ENCODE results near the gene LPAR1.

Gene LPAR1

DNA sequence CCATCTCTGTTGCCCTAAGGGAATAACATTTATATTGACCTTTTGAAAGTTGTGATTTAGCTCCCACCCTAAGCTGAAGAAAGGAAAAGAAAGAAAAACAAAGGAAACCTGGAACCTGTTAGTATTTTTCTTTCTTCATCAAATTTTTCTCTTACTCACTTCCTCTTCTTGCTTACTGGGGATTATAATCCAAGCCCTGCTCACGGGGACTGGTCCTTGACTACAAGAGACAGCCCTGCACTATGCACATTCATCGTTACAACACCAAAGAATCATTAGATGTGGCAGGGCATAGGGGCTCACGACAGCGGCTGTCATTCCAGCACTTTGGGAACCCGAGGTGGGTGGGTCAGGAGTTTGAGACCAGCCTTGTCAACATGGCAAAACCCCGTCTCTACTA is 37.8 kb upstream of the LPAR1 start:
- Histone ChIP-seq H3K36me3 (replicated peaks; ENCODE audit: insufficient read depth, low read length) (no peaks in the 10 kb centered on the region), H3K4me3 (ENCODE audit: low read length) (no peak overlapping the region), H3K4me1 (ENCODE audit: low read length) (no peaks in the 10 kb centered on the region), H3K4me2 (ENCODE audit: low read depth, low read length) (no peak overlapping the region), H3K9me2 (replicated peaks; ENCODE audit: insufficient read depth, low read length) (no peaks in the 10 kb centered on the region), H4K20me1 (ENCODE audit: insufficient read depth, low read length) (no peaks in the 10 kb centered on the region), H3K27me3 (replicated peaks; ENCODE audit: insufficient read depth, low read length) (no peaks in the 10 kb centered on the region), H3K9me3 (replicated peaks; ENCODE audit: insufficient read depth, low read length) (no peaks in the 10 kb centered on the region), H3K9ac (ENCODE audit: low read length) (no peak overlapping the region), H2AFZ (ENCODE audit: low read length) (no peak overlapping the region), H3K79me2 (ENCODE audit: low read length) (no peaks in the 10 kb centered on the region), H3K27ac (ENCODE audit: low read length) (no peak overlapping the region), H3F3A (ENCODE audit: insufficient read depth, low read length) (no peaks in the 10 kb centered on the region)
- no peak for DNase-seq
- no peak for TF ChIP-seq EZH2 (optimal IDR thresholded peaks at IDR 0.05; ENCODE audit: low read depth, low read length)
- TF ChIP-seq, protein P1, sequence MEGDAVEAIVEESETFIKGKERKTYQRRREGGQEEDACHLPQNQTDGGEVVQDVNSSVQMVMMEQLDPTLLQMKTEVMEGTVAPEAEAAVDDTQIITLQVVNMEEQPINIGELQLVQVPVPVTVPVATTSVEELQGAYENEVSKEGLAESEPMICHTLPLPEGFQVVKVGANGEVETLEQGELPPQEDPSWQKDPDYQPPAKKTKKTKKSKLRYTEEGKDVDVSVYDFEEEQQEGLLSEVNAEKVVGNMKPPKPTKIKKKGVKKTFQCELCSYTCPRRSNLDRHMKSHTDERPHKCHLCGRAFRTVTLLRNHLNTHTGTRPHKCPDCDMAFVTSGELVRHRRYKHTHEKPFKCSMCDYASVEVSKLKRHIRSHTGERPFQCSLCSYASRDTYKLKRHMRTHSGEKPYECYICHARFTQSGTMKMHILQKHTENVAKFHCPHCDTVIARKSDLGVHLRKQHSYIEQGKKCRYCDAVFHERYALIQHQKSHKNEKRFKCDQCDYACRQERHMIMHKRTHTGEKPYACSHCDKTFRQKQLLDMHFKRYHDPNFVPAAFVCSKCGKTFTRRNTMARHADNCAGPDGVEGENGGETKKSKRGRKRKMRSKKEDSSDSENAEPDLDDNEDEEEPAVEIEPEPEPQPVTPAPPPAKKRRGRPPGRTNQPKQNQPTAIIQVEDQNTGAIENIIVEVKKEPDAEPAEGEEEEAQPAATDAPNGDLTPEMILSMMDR (IDR thresholded peaks at IDR 0.05; ENCODE audit: low read length), result no peak
- no peak for TF ChIP-seq EZH2phosphoT487 (IDR thresholded peaks at IDR 0.05; ENCODE audit: low read length)

DNA sequence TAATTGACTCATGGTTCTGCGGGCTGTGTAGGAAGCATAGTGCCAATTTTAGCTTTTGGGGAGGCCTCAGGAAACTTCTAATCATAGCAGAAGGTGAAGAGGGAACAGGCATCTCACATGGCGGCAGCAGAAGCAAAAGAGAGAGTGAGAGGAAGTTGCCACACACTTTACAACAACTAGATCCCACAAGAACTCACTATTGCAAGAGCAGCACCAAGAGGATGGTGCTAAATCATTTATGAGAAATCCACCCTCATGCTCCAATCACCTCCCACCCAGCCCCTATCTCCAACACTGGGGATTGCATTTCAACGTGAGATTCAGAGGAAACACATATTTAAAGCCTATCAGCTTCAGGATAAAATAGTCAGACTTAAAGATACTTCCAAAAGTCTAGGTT is 36.1 kb upstream of the LPAR1 start:
- no peak for DNase-seq
- no peaks in the 10 kb centered on the region for H3K79me2 ChIP-seq (ENCODE audit: low read length)
- no peak for TF ChIP-seq EZH2 (optimal IDR thresholded peaks at IDR 0.05; ENCODE audit: low read depth, low read length)
- H3K36me3 ChIP-seq (replicated peaks; ENCODE audit: insufficient read depth, low read length), result no peaks in the 10 kb centered on the region
- no peak overlapping the region for H3K4me2 ChIP-seq (ENCODE audit: low read depth, low read length)
- H3F3A ChIP-seq (ENCODE audit: insufficient read depth, low read length), result no peaks in the 10 kb centered on the region
- H3K4me3 ChIP-seq (ENCODE audit: low read length), result no peak overlapping the region
- no peaks in the 10 kb centered on the region for H3K9me3 ChIP-seq (replicated peaks; ENCODE audit: insufficient read depth, low read length)
- no peak overlapping the region for H3K9ac ChIP-seq (ENCODE audit: low read length)
- no peaks in the 10 kb centered on the region for H3K27me3 ChIP-seq (replicated peaks; ENCODE audit: insufficient read depth, low read length)
- no peaks in the 10 kb centered on the region for H4K20me1 ChIP-seq (ENCODE audit: insufficient read depth, low read length)
- no peak overlapping the region for H3K27ac ChIP-seq (ENCODE audit: low read length)
- no peaks in the 10 kb centered on the region for H3K4me1 ChIP-seq (ENCODE audit: low read length)
- H2AFZ ChIP-seq (ENCODE audit: low read length), result no peak overlapping the region
- H3K9me2 ChIP-seq (replicated peaks; ENCODE audit: insufficient read depth, low read length), result no peaks in the 10 kb centered on the region

DNA sequence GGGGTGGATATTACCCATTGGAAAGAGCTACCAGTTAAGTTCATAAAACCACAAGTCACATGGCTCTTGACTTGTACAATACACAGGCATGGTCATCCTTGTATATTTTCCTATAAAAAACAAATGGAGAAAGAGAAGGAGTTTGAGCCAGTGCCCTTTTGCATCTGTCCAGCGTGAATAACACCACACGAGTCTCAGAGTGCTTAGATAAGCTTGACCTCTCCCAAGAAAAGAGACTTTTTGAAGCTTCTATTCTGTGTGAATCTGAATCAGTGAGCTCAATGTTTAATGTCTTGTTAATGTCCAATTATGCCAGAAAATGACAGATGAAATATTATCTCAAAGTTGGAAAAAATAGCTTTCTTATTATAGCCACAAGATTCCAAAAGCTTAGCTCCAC is 30.9 kb upstream of the LPAR1 start:
- no peaks in the 10 kb centered on the region for H3K4me1 ChIP-seq (ENCODE audit: low read length)
- H3K4me2 ChIP-seq (ENCODE audit: low read depth, low read length), result no peak overlapping the region

DNA sequence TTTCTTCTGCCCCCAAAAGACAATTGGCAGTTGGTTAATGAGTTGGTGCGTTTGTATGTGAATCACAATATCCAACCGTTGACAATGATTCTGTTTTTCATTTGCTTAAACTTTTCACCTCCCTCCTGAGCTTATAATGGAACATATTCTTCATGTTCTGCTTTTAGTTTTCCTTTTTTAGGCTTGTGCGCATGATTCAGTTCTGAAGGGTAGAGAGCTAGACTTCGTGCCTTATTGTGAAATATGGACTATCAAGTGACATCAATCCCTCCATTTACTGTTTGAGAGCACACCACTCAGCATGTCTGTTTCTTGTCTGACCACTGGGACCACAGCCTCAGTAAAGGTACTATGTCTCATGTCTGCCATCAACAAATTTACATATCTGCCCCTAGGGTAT is 30.5 kb upstream of the LPAR1 start:
- Histone ChIP-seq H3K4me3 (ENCODE audit: low read length) (no peak overlapping the region), H3K9me2 (replicated peaks; ENCODE audit: insufficient read depth, low read length) (no peaks in the 10 kb centered on the region), H2AFZ (ENCODE audit: low read length) (no peak overlapping the region), H3K27me3 (replicated peaks; ENCODE audit: insufficient read depth, low read length) (no peaks in the 10 kb centered on the region), H3F3A (ENCODE audit: insufficient read depth, low read length) (no peaks in the 10 kb centered on the region), H3K27ac (ENCODE audit: low read length) (no peak overlapping the region), H3K9ac (ENCODE audit: low read length) (no peak overlapping the region), H3K4me1 (ENCODE audit: low read length) (no peaks in the 10 kb centered on the region), H3K4me2 (ENCODE audit: low read depth, low read length) (no peak overlapping the region), H3K36me3 (replicated peaks; ENCODE audit: insufficient read depth, low read length) (no peaks in the 10 kb centered on the region), H3K79me2 (ENCODE audit: low read length) (no peaks in the 10 kb centered on the region), H4K20me1 (ENCODE audit: insufficient read depth, low read length) (no peaks in the 10 kb centered on the region), H3K9me3 (replicated peaks; ENCODE audit: insufficient read depth, low read length) (no peaks in the 10 kb centered on the region)
- no peak for DNase-seq
- TF ChIP-seq EZH2phosphoT487 (IDR thresholded peaks at IDR 0.05; ENCODE audit: low read length) (no peak), EZH2 (optimal IDR thresholded peaks at IDR 0.05; ENCODE audit: low read depth, low read length) (no peak)
- TF ChIP-seq, protein P1 (IDR thresholded peaks at IDR 0.05; ENCODE audit: low read length), result no peak

More for the DNA sequence above, 30.9 kb upstream of the LPAR1 start:
- Histone ChIP-seq H3K9me2 (replicated peaks; ENCODE audit: insufficient read depth, low read length) (no peaks in the 10 kb centered on the region), H3K9me3 (replicated peaks; ENCODE audit: insufficient read depth, low read length) (no peaks in the 10 kb centered on the region), H3F3A (ENCODE audit: insufficient read depth, low read length) (no peaks in the 10 kb centered on the region), H3K4me3 (ENCODE audit: low read length) (no peak overlapping the region), H2AFZ (ENCODE audit: low read length) (no peak overlapping the region), H4K20me1 (ENCODE audit: insufficient read depth, low read length) (no peaks in the 10 kb centered on the region), H3K27ac (ENCODE audit: low read length) (no peak overlapping the region), H3K9ac (ENCODE audit: low read length) (no peak overlapping the region), H3K79me2 (ENCODE audit: low read length) (no peaks in the 10 kb centered on the region), H3K36me3 (replicated peaks; ENCODE audit: insufficient read depth, low read length) (no peaks in the 10 kb centered on the region), H3K27me3 (replicated peaks; ENCODE audit: insufficient read depth, low read length) (no peaks in the 10 kb centered on the region)
- DNase-seq, result no peak
- TF ChIP-seq EZH2phosphoT487 (IDR thresholded peaks at IDR 0.05; ENCODE audit: low read length), result no peak
- TF ChIP-seq, protein P1 (IDR thresholded peaks at IDR 0.05; ENCODE audit: low read length), result no peak
- no peak for TF ChIP-seq EZH2 (optimal IDR thresholded peaks at IDR 0.05; ENCODE audit: low read depth, low read length)

Data from MM.1S (cell line).